ENCODE measurements around the gene CBY1. TPM values are rescaled to one million over a fixed set of nuclear protein-coding genes. Genes with fewer than 3 reads are reported as not detected.

The CBY1 gene
- total and polyA plus RNA-seq, 10 donors, result 20.2 to 37.2 (median 25.1) TPM

GRCh38 chr22:38649841-38650522, 6.5 kb upstream of the CBY1 start:
- TF ChIP-seq CTCF (IDR thresholded peaks at IDR 0.05 in 8 of 11, conservative IDR thresholded peaks at IDR 0.05 in 3 of 11), result no peak
- no peak for TF ChIP-seq POLR2A (IDR thresholded peaks at IDR 0.05)
- no peak for TF ChIP-seq POLR2AphosphoS5 (IDR thresholded peaks at IDR 0.05)
- H3K4me3 ChIP-seq, result no peak overlapping the region
- no peak overlapping the region for H3K27ac ChIP-seq
- H3K36me3 ChIP-seq, result no peaks in the 10 kb centered on the region
- intact Hi-C loops (cut with DNase I; ENCODE audit: low total_unique reads), result no loop called here
- DNase-seq, result no peak
- no peaks in the 10 kb centered on the region for H3K9me3 ChIP-seq
- H3K27me3 ChIP-seq (replicated peaks in 1 of 7), result no peaks in the 10 kb centered on the region
- WGBS, 5 donors, result 86 to 90% (median 88%) methylated on average over 5 of the region's 5 CpGs
- H3K4me1 ChIP-seq, result no peaks in the 10 kb centered on the region

GRCh38 chr22:38652859-38653258, 3.6 kb upstream of the CBY1 start:
- no peak overlapping the region for H3K27ac ChIP-seq
- intact Hi-C loops (cut with DNase I; ENCODE audit: low total_unique reads), result no loop called here
- H3K36me3 ChIP-seq, result no peaks in the 10 kb centered on the region
- H3K9me3 ChIP-seq, result no peaks in the 10 kb centered on the region
- H3K4me1 ChIP-seq, result peaks cover 8 to 19% (median 16%) of the 10 kb centered on the region in 6 donors
- no peak overlapping the region for H3K4me3 ChIP-seq
- TF ChIP-seq POLR2AphosphoS5 (IDR thresholded peaks at IDR 0.05) (no peak), CTCF (IDR thresholded peaks at IDR 0.05 in 8 of 11, conservative IDR thresholded peaks at IDR 0.05 in 3 of 11) (no peak), POLR2A (IDR thresholded peaks at IDR 0.05) (no peak)
- no peak for DNase-seq
- no peaks in the 10 kb centered on the region for H3K27me3 ChIP-seq (replicated peaks in 1 of 7)

- TF ChIP-seq CTCF (IDR thresholded peaks at IDR 0.05 in 8 of 11, conservative IDR thresholded peaks at IDR 0.05 in 3 of 11) (no peak), POLR2AphosphoS5 (IDR thresholded peaks at IDR 0.05) (no peak), POLR2A (IDR thresholded peaks at IDR 0.05) (no peak)
Observed at GRCh38 chr22:38653741-38654140, 2.7 kb upstream of the CBY1 start.

GRCh38 chr22:38655519-38656255, 751 bp upstream of the CBY1 start:
- Histone ChIP-seq H3K27ac (peak overlapping the region; percentile 85 to 95 (median 90)), H3K36me3 (no peaks in the 10 kb centered on the region), H3K4me3 (peak overlapping the region; percentile 71 to 99 (median 89)), H3K4me1 (peaks cover 10 to 30% (median 21%) of the 10 kb centered on the region in 6 donors), H3K27me3 (replicated peaks in 1 of 7) (no peaks in the 10 kb centered on the region), H3K9me3 (no peaks in the 10 kb centered on the region)
- TF ChIP-seq CTCF (IDR thresholded peaks at IDR 0.05 in 8 of 11, conservative IDR thresholded peaks at IDR 0.05 in 3 of 11), result no peak
- no peak for TF ChIP-seq POLR2A (IDR thresholded peaks at IDR 0.05)
- no peak for TF ChIP-seq POLR2AphosphoS5 (IDR thresholded peaks at IDR 0.05)
- 9 to 43% (median 11%) methylated on average over 5 to 22 of the region's 22 CpGs for WGBS, 5 donors
- intact Hi-C loops (cut with DNase I; ENCODE audit: low total_unique reads), result no loop called here
- no peak for DNase-seq

More at GRCh38 chr22:38653741-38654140, 2.7 kb upstream of the CBY1 start:
- WGBS, 5 donors, result 94 to 97% (median 96%) methylated on average over 8 of the region's 8 CpGs
- no peak overlapping the region for H3K27ac ChIP-seq
- no peak overlapping the region for H3K4me3 ChIP-seq
- H3K27me3 ChIP-seq (replicated peaks in 1 of 7), result no peaks in the 10 kb centered on the region
- no peaks in the 10 kb centered on the region for H3K9me3 ChIP-seq
- no peak for DNase-seq
- no peaks in the 10 kb centered on the region for H3K36me3 ChIP-seq
- intact Hi-C loops (cut with DNase I; ENCODE audit: low total_unique reads), result no loop called here
- H3K4me1 ChIP-seq, result peaks cover 10 to 28% (median 21%) of the 10 kb centered on the region in 6 donors
